Panc1 (cell line): ENCODE data around the gene ADAMTS2. TPM values are rescaled to one million over a fixed set of nuclear protein-coding genes. Genes with fewer than 3 reads are reported as not detected.

ENCODE experiments used
- ATAC-seq: fragments of 200-7000 bp; cut with Tn5 transposase; 2 replicates; pipeline ENCODE4 v1.9.1; 2020; ENCODE audit warnings: mild to moderate bottlenecking, moderate library complexity
- BruUV-seq: library from RNA; stranded (reverse); fragments of 400-500 nt; replicated peaks from 2 replicates; lab custom pipeline; 2021; lab: Mats Ljungman, UMichigan
- CTCF ChIA-PET: fragments of 300-600 bp; sonication (Branson Sonifier 250); formaldehyde crosslinking; loops from one replicate; lab custom pipeline; 2022; ENCODE audit warnings: antibody characterized with exemption; lab: Charles Lee
- POLR2A ChIA-PET: fragments of 300-600 bp; sonication (Branson Sonifier 250); formaldehyde crosslinking; loops from one replicate; lab custom pipeline; 2022; ENCODE audit warnings: antibody characterized with exemption; lab: Charles Lee
- DNase-seq: peaks from one replicate; pipeline ENCODE4 v3.0.0-alpha.2; 2010; ENCODE audit warnings: low read depth, low spot score
- H3K27ac ChIP-seq: 2 replicates; pipeline ENCODE4 v1.5.1; 2011; ENCODE audit warnings: mild to moderate bottlenecking, low read length, inconsistent platforms
- H3K27me3 ChIP-seq: fragments of 200-500 bp; sonication (Bioruptor generic); 2 replicates; pipeline ENCODE4 v1.6.0; 2014; ENCODE audit warnings: low read length, inconsistent platforms; ENCODE audit not compliant: control insufficient read depth, insufficient read depth
- H3K36me3 ChIP-seq: fragments of 200-500 bp; sonication (Bioruptor generic); 2 replicates; pipeline ENCODE4 v1.5.1; 2014; ENCODE audit warnings: inconsistent platforms, mild to moderate bottlenecking, low read length, moderate library complexity; ENCODE audit not compliant: control insufficient read depth, insufficient read depth
- H3K4me1 ChIP-seq: 2 replicates; pipeline ENCODE4 v1.5.1; 2011; ENCODE audit warnings: inconsistent platforms, mild to moderate bottlenecking, low read length, moderate library complexity; ENCODE audit not compliant: control insufficient read depth, insufficient read depth
- H3K4me3 ChIP-seq, 2 experiments: 2 replicates each; pipeline ENCODE4 v1.5.1; 2011 to 2012; ENCODE audit warnings: low read depth in 2 of 2, low read length in 2 of 2, mild to moderate bottlenecking in 2 of 2, inconsistent platforms in 1 of 2, moderate library complexity in 1 of 2
- H3K9me3 ChIP-seq: fragments of 200-500 bp; sonication (Bioruptor generic); 2 replicates; pipeline ENCODE4 v1.5.1; 2014; ENCODE audit warnings: low read depth, mild to moderate bottlenecking, inconsistent platforms, low read length, moderate library complexity; ENCODE audit not compliant: control insufficient read depth, insufficient read depth
- CTCF ChIP-seq: fragments of 450-650 bp; IDR thresholded peaks from 2 replicates; pipeline ENCODE4 v1.5.1; 2017; ENCODE audit warnings: mild to moderate bottlenecking
- POLR2AphosphoS5 ChIP-seq: IDR thresholded peaks from 2 replicates; pipeline ENCODE4 v1.6.1; 2012; ENCODE audit warnings: mild to moderate bottlenecking, low read depth, low read length, moderate library complexity
- REST ChIP-seq, 2 experiments: IDR thresholded peaks; 2 replicates each; pipeline ENCODE4 v1.6.1; 2011 to 2012; ENCODE audit warnings: low read depth in 2 of 2, control low read depth in 1 of 2, low read length in 1 of 2, mild to moderate bottlenecking in 1 of 2, moderate library complexity in 1 of 2; ENCODE audit not compliant: insufficient read depth in 1 of 2
- SIN3A ChIP-seq: IDR thresholded peaks from 2 replicates; pipeline ENCODE4 v1.6.1; 2012; ENCODE audit warnings: low read depth, mild to moderate bottlenecking, low read length, moderate library complexity, borderline replicate concordance; ENCODE audit not compliant: insufficient read depth
- TCF7L2 ChIP-seq: IDR thresholded peaks from 2 replicates; pipeline ENCODE4 v1.6.1; 2011; ENCODE audit warnings: mild to moderate bottlenecking, low read depth, low read length, inconsistent platforms
- in situ Hi-C: cut with HindIII; loops from 2 replicates; pipeline ENCODE4 v1.10.0; 2016; ENCODE audit warnings: low sequenced_read_pairs, low pct_unique_long_range_greater_than_20kb
- intact Hi-C: fragments of 100-400 bp; cut with micrococcal nuclease; formaldehyde crosslinking; loops from one replicate; pipeline ENCODE4 v1.10.0; 2022; ENCODE audit not compliant: unreplicated experiment
- total RNA-seq: library from RNA; stranded (reverse); gene quantifications from one replicate; pipeline ENCODE4 v1.2.1, GENCODE V29; 2021; ENCODE audit not compliant: unreplicated experiment

Gene ADAMTS2
- total RNA-seq, 1 experiment from 2014 or later: 0.13 TPM

GRCh38 chr5:179122411-179123108 is 222.7 kb downstream of the ADAMTS2 start:
- in situ Hi-C loops (no loop called here), intact Hi-C loops (no loop called here)
- CTCF ChIA-PET: no interaction called here
- TF ChIP-seq REST (IDR thresholded peaks at IDR 0.05; ENCODE audit: insufficient read depth in 1 of 2, low read depth in 2 of 2, low read length in 1 of 2) (no peak), TCF7L2 (no peak), SIN3A (no peak), POLR2AphosphoS5 (no peak), CTCF (no peak)
- no peak; the same call in 1 of the 2 replicates for ATAC-seq
- DNase-seq: no peak
- Histone ChIP-seq H3K4me1 (no peaks in the 10 kb centered on the region), H3K36me3 (no peaks in the 10 kb centered on the region), H3K27ac (no peak overlapping the region), H3K9me3 (no peaks in the 10 kb centered on the region), H3K4me3 (no peak overlapping the region), H3K27me3 (no peaks in the 10 kb centered on the region)
- BruUV-seq: no TSS peak
- POLR2A ChIA-PET: no interaction called here

GRCh38 chr5:179121667-179122111 is 223.6 kb downstream of the ADAMTS2 start:
- in situ Hi-C loops: no loop called here
- no peaks in the 10 kb centered on the region for H3K27me3 ChIP-seq
- CTCF ChIA-PET: no interaction called here

More at GRCh38 chr5:179121667-179122111, 223.6 kb downstream of the ADAMTS2 start:
- no TSS peak for BruUV-seq
- H3K9me3 ChIP-seq: no peaks in the 10 kb centered on the region
- ATAC-seq: no peak
- POLR2A ChIA-PET: no interaction called here
- TF ChIP-seq REST (IDR thresholded peaks at IDR 0.05; ENCODE audit: insufficient read depth in 1 of 2, low read depth in 2 of 2, low read length in 1 of 2) (no peak), CTCF (no peak), TCF7L2 (no peak), POLR2AphosphoS5 (no peak), SIN3A (no peak)
- H3K4me3 ChIP-seq: no peak overlapping the region
- no peak for DNase-seq
- H3K4me1 ChIP-seq: no peaks in the 10 kb centered on the region
- no peak overlapping the region for H3K27ac ChIP-seq
- no peaks in the 10 kb centered on the region for H3K36me3 ChIP-seq
- intact Hi-C loops: no loop called here
